DMS 273 treated with DMSO at 0.1 percent for 48 hours (cell line): ENCODE measurements around the gene ASIC4.

ENCODE experiments used
- DNase-seq: peaks from one replicate; lab custom pipeline; 2025; lab: John Stamatoyannopoulos, UW

ASIC4 gene

DNA sequence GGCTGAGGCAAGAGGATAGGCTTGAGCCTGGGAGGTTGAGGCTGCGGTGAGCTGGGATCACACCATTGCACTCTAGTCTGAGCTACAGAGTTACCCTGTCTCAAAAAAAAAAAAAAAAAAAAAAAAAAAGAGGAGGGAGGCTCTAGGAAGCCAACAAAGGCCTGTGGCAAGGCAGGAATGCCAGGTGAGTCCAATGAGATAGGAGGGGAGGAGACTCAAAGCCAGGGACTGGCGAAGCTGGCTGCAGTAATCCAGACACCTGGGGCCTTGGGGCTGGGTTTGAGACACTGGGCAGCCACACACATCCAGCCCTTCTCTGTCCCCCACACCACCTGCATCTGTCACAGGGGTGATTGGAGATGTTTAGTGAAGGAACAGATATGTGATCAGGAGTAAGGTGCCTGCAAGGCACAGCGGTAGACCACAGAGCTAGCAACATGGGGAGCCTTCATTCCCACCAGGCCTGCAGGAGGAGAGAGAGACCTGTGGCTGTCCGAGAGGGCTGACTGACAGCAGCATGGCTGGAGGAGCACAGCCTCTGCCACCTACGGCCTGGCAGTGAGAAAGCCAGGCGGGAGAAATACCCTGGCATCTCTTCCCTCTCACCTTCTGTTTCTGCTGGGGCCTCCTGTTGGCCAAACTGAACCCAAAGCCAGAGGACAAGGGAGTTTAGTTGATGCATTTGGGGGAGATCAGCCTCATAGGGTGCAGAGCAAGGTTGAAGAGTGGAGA is 19.8 kb downstream of the ASIC4 start:
- no peak for DNase-seq

- no peak for DNase-seq
Measured at GRCh38 chr2:219536425-219536824, 22.1 kb downstream of the ASIC4 start.

DNA sequence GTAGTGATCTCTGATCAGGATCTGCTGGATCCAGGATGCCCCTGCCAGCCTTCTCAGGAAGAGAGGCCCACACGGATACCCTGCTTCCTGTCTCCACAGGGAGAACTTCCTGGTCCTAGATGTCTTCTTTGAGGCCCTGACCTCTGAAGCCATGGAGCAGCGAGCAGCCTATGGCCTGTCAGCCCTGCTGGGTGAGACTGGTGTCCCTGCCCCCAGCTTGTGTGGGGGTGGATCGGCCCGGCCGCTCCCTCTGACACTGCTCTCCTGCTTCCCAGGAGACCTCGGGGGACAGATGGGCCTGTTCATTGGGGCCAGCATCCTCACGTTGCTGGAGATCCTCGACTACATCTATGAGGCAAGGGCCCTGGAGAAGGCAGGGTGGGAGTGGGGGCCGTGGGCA is 22.7 kb downstream of the ASIC4 start:
- DNase-seq: no peak

- DNase-seq: no peak
Measured at GRCh38 chr2:219537657-219538488, 23.6 kb downstream of the ASIC4 start.

- DNase-seq: no peak
Measured at GRCh38 chr2:219538504-219538951, 24.2 kb downstream of the ASIC4 start.

DNA sequence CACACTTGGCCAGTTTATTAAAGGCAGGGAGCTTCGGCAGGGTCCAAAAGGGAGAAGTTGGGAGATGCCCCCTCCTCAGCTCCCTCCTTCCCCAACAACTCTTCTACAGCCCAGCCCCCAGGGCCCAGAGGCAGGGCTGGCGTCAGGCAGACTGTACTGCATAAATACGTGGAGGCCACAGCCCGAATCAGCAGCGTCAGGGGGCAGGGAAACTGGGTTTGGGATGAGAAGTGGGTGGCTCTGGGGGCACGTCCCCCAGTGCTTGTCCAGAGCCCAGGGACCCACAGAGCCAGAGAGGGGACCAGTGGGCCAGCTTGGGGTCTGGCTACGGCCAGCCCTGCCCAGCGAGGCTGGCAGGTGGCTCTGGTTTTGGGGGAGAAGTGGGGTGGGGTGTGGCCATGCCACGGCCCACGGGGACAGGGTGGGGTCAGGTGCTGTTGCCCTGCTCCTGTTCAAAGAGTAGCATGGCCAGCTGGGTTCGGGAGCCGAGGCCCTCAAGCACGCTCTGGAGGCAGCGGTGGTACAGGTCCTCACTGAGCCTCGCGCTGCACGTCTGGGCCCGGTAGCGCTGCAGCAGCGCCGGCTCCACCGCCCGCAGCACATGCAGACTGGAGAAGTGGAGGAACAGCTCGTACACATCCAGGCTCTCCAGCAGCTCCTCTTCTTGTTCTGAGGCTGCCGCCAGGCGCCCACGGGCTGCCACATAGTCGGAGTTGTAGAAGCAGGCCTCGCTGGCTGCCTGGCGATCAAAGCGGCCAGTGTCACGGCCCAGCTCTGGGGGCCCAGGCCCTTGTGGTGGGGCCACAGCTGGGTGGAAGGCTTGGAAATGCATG is 24.9 kb downstream of the ASIC4 start:
- no peak for DNase-seq

GRCh38 chr2:219539926-219540678 is 25.8 kb downstream of the ASIC4 start:
- DNase-seq: no peak

GRCh38 chr2:219540784-219541504 is 26.7 kb downstream of the ASIC4 start:
- DNase-seq: no peak

- DNase-seq: peak; percentile 15
Measured at GRCh38 chr2:219541611-219542180, 27.4 kb downstream of the ASIC4 start.

- DNase-seq: no peak
Measured at GRCh38 chr2:219542931-219543595, 28.8 kb downstream of the ASIC4 start.

DNA sequence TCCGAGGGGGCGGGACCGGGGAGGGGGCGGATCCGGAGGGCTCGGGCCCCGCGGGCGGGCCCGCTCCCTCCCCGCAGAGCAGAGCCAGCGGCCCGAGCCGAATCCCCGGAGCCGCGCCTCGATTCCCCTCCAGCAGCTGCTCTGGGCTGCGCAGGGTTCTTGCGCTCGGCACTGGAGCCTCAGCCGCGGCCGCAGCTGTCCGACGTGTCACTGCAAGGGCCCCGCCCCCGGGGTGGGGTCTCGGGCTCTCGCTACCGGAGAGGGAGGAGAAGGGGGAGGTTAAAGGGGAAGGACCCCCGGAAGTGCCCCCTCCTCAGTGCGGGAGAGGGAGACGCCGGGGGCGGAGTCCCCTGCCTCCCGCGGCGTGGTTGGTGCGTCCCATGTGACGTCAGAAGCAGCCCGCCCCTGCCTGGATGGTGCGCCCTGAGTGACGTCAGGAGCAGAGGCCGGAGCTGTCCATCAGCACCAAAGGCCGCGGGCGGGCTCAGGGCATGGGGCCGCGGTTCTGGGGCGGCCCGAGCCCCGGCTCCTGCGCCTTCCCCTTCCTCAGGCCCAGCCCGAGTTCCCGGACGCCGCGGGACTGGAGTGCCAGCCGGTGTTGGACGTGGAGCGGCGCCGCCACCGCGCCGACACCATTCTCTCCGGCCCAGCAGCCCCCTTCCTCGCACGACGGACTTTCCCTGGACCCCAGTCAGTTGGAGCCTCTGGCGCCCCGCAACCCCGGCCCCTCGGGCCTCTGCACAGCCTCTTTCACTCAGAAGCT is 29.5 kb downstream of the ASIC4 start, which contains the start of the genes CHPF and TMEM198:
CHPF (minus strand) TSS at position 214 of the 763 bp plus-strand sequence. CDS start 271 bp downstream, outside the sequence.
TMEM198 (plus strand) TSS at position 433 of the 763 bp plus-strand sequence. CDS start 700 bp downstream, outside the sequence.
- DNase-seq: peak; percentile 91

- DNase-seq: no peak
Measured at GRCh38 chr2:219544567-219544966, 30.3 kb downstream of the ASIC4 start.

- DNase-seq: no peak
Measured at GRCh38 chr2:219545295-219545942, 31.1 kb downstream of the ASIC4 start.

DNA sequence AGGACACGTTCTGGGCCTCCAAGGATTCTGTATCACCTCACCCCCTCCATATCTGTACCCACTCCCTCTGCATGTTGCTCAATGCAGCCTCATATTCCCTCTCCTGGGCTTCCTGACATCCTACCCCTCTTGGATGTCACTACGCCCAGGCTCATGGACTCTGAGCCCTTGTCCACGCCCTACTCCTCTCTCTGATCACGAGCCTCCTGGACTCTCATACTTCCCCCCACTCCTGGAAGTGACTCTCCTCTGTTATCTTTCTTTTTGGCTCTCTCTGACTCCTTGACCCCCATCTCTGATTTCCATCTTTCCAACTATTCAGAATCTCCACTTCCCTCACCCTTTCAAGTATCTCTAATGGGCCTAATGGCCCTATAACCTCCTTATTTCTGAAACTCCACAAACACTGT is 31.7 kb downstream of the ASIC4 start:
- DNase-seq: no peak

GRCh38 chr2:219547621-219548020 is 33.3 kb downstream of the ASIC4 start:
- no peak for DNase-seq

GRCh38 chr2:219548990-219549389 is 34.7 kb downstream of the ASIC4 start:
- DNase-seq: no peak

- no peak for DNase-seq
Measured at GRCh38 chr2:219549619-219550018, 35.3 kb downstream of the ASIC4 start.
